KMS-11 (cell line): ENCODE data around the gene ADAMTSL4.

ENCODE experiments used
- H2AFZ ChIP-seq: fragments of 200-600 bp; sonication (generic); 2 replicates; pipeline ENCODE4 v1.6.1; 2016; ENCODE audit warnings: antibody characterized with exemption, mixed run types, low read depth
- H3K27ac ChIP-seq: fragments of 200-600 bp; sonication (generic); 2 replicates; pipeline ENCODE4 v1.6.1; 2016; ENCODE audit warnings: mild to moderate bottlenecking, mixed run types
- H3K27me3 ChIP-seq: fragments of 200-600 bp; sonication (generic); 2 replicates; pipeline ENCODE4 v1.6.1; 2017; ENCODE audit warnings: mild to moderate bottlenecking, low read depth, mixed run types, moderate library complexity; ENCODE audit not compliant: insufficient read depth
- H3K36me3 ChIP-seq: fragments of 200-600 bp; sonication (generic); 2 replicates; pipeline ENCODE4 v1.6.1; 2017; ENCODE audit warnings: mild to moderate bottlenecking, mixed run types; ENCODE audit not compliant: insufficient read depth
- H3K4me1 ChIP-seq: fragments of 200-600 bp; sonication (generic); 2 replicates; pipeline ENCODE4 v1.6.1; 2016; ENCODE audit warnings: mild to moderate bottlenecking, low read depth, mixed run types; ENCODE audit not compliant: poor library complexity, severe bottlenecking
- H3K4me2 ChIP-seq: fragments of 200-600 bp; sonication (generic); 2 replicates; pipeline ENCODE4 v1.7.0; 2016; ENCODE audit warnings: mild to moderate bottlenecking, mixed run types
- H3K4me3 ChIP-seq: fragments of 200-600 bp; sonication (generic); IDR thresholded peaks from 2 replicates; pipeline ENCODE4 v1.6.1; 2017; ENCODE audit warnings: low read depth, low read length, mixed read lengths; ENCODE audit not compliant: insufficient read depth
- H3K79me2 ChIP-seq: fragments of 200-600 bp; sonication (generic); 2 replicates; pipeline ENCODE4 v1.6.1; 2016; ENCODE audit warnings: low read depth, mixed run types; ENCODE audit not compliant: insufficient read depth
- H3K9ac ChIP-seq: fragments of 200-600 bp; sonication (generic); 2 replicates; pipeline ENCODE4 v1.6.1; 2016; ENCODE audit warnings: mild to moderate bottlenecking, mixed run types
- H4K20me1 ChIP-seq: fragments of 200-600 bp; sonication (generic); 2 replicates; pipeline ENCODE4 v1.6.1; 2016; ENCODE audit warnings: mild to moderate bottlenecking, mixed run types; ENCODE audit not compliant: insufficient read depth
- CTCF ChIP-seq: fragments of 200-600 bp; sonication (generic); conservative IDR thresholded peaks from 2 replicates; pipeline ENCODE4 v1.6.1; 2017; ENCODE audit warnings: low read depth, mild to moderate bottlenecking, antibody characterized with exemption, low read length, moderate library complexity, mixed read lengths

Gene ADAMTSL4

GRCh38 chr1:150514260-150514659 is 34.9 kb upstream of the ADAMTSL4 start:
- TF ChIP-seq CTCF: no peak
- peaks cover 13% of the 10 kb centered on the region for H3K4me1 ChIP-seq
- no peaks in the 10 kb centered on the region for H3K79me2 ChIP-seq
- 0 out of 2 replicates have a peak, but pooled peaks cover 2% of the 10 kb centered on the region for H3K27me3 ChIP-seq
- no peak overlapping the region; the same call in 1 of the 2 replicates for H3K4me2 ChIP-seq
- H2AFZ ChIP-seq: no peak overlapping the region
- H3K27ac ChIP-seq: no peak overlapping the region
- no peaks in the 10 kb centered on the region for H3K36me3 ChIP-seq
- H4K20me1 ChIP-seq: no peaks in the 10 kb centered on the region
- no peak overlapping the region for H3K9ac ChIP-seq
- H3K4me3 ChIP-seq: no peak overlapping the region

- TF ChIP-seq CTCF: no peak
- Histone ChIP-seq H3K79me2 (no peaks in the 10 kb centered on the region), H3K27me3 (0 out of 2 replicates have a peak, but pooled peaks cover 2% of the 10 kb centered on the region), H4K20me1 (no peaks in the 10 kb centered on the region), H2AFZ (peak overlapping the region; percentile 84), H3K9ac (peak overlapping the region; percentile 55; the same call in 1 of the 2 replicates), H3K4me3 (no peak overlapping the region), H3K4me2 (peak overlapping the region; percentile 65), H3K4me1 (peaks cover 13% of the 10 kb centered on the region), H3K27ac (no peak overlapping the region), H3K36me3 (no peaks in the 10 kb centered on the region)
Observed at GRCh38 chr1:150514913-150515327, 34.3 kb upstream of the ADAMTSL4 start.

- 0 out of 2 replicates have a peak, but pooled peaks cover 2% of the 10 kb centered on the region for H3K27me3 ChIP-seq
- H3K27ac ChIP-seq: peak within 1 kb of the TSS; percentile 8; the same call in 1 of the 2 replicates
- H2AFZ ChIP-seq: peak within 1 kb of the TSS; percentile 84
- TF ChIP-seq CTCF: no peak
- no peaks in the 10 kb centered on the region for H4K20me1 ChIP-seq
- H3K79me2 ChIP-seq: no peaks in the 10 kb centered on the region
- peaks cover 13% of the 10 kb centered on the region for H3K4me1 ChIP-seq
- peak within 1 kb of the TSS; percentile 100 for H3K4me3 ChIP-seq
- H3K36me3 ChIP-seq: no peaks in the 10 kb centered on the region
- peak within 1 kb of the TSS; percentile 65 for H3K4me2 ChIP-seq
- peak within 1 kb of the TSS; percentile 55 for H3K9ac ChIP-seq
Observed at GRCh38 chr1:150515328-150516049, 33.7 kb upstream of the ADAMTSL4 start, which contains the start of gene FALEC. Gene FALEC (plus strand): TSS chr1:150515752.

- Histone ChIP-seq H3K27ac (peak overlapping the region; percentile 8; the same call in 1 of the 2 replicates), H3K27me3 (0 out of 2 replicates have a peak, but pooled peaks cover 2% of the 10 kb centered on the region), H3K9ac (peak overlapping the region; percentile 55), H3K36me3 (no peaks in the 10 kb centered on the region), H4K20me1 (no peaks in the 10 kb centered on the region), H3K4me1 (peaks cover 17% of the 10 kb centered on the region), H3K4me2 (peak overlapping the region; percentile 65), H3K4me3 (peak overlapping the region; percentile 100), H2AFZ (peak overlapping the region; percentile 84), H3K79me2 (no peaks in the 10 kb centered on the region)
- no peak for TF ChIP-seq CTCF
Observed at GRCh38 chr1:150516050-150516591, 33.1 kb upstream of the ADAMTSL4 start.
